ENCODE measurements around the gene CTSD.

CTSD gene

GRCh38 chr11:1777737-1778136 is 14.0 kb upstream of the CTSD start:
- no peak for TF ChIP-seq CTCF (IDR thresholded peaks at IDR 0.05; ENCODE audit: low read depth, low read length, missing control alignments)
- Histone ChIP-seq H3K36me3 (replicated peaks) (no peaks in the 10 kb centered on the region), H3K27ac (no peak overlapping the region), H3K4me3 (ENCODE audit: low read depth, low read length) (no peak overlapping the region), H3K27me3 (replicated peaks) (no peaks in the 10 kb centered on the region)
- no peak for DNase-seq
- in situ Hi-C loops (cut with HindIII; ENCODE audit: low pct_ligation_motif_present, low sequenced_read_pairs) = no loop called here

GRCh38 chr11:1776944-1777715 is 13.4 kb upstream of the CTSD start:
- Histone ChIP-seq H3K27ac (no peak overlapping the region), H3K36me3 (replicated peaks) (no peaks in the 10 kb centered on the region), H3K27me3 (replicated peaks) (no peaks in the 10 kb centered on the region), H3K4me3 (ENCODE audit: low read depth, low read length) (no peak overlapping the region)
- DNase-seq = no peak
- in situ Hi-C loops (cut with HindIII; ENCODE audit: low pct_ligation_motif_present, low sequenced_read_pairs) = no loop called here
- no peak for TF ChIP-seq CTCF (IDR thresholded peaks at IDR 0.05; ENCODE audit: low read depth, low read length, missing control alignments)

- no peak for TF ChIP-seq CTCF (IDR thresholded peaks at IDR 0.05; ENCODE audit: low read depth, low read length, missing control alignments)
- no peaks in the 10 kb centered on the region for H3K36me3 ChIP-seq (replicated peaks)
- in situ Hi-C loops (cut with HindIII; ENCODE audit: low pct_ligation_motif_present, low sequenced_read_pairs) = no loop called here
- no peak overlapping the region for H3K4me3 ChIP-seq (ENCODE audit: low read depth, low read length)
- DNase-seq = no peak
- no peaks in the 10 kb centered on the region for H3K27me3 ChIP-seq (replicated peaks)
- H3K27ac ChIP-seq = no peak overlapping the region
These were observed 12.7 kb upstream of the CTSD start for GRCh38 chr11:1776331-1776851.

- H3K27me3 ChIP-seq (replicated peaks) = no peaks in the 10 kb centered on the region
- in situ Hi-C loops (cut with HindIII; ENCODE audit: low pct_ligation_motif_present, low sequenced_read_pairs) = no loop called here
- H3K4me3 ChIP-seq (ENCODE audit: low read depth, low read length) = no peak overlapping the region
- DNase-seq = no peak
- no peak for TF ChIP-seq CTCF (IDR thresholded peaks at IDR 0.05; ENCODE audit: low read depth, low read length, missing control alignments)
- H3K27ac ChIP-seq = no peak overlapping the region
- H3K36me3 ChIP-seq (replicated peaks) = no peaks in the 10 kb centered on the region
These were observed 11.2 kb upstream of the CTSD start for GRCh38 chr11:1774886-1775285.

GRCh38 chr11:1773994-1774550 is 10.3 kb upstream of the CTSD start:
- no peak for TF ChIP-seq CTCF (IDR thresholded peaks at IDR 0.05; ENCODE audit: low read depth, low read length, missing control alignments)
- Histone ChIP-seq H3K27me3 (replicated peaks) (no peaks in the 10 kb centered on the region), H3K27ac (no peak overlapping the region), H3K36me3 (replicated peaks) (no peaks in the 10 kb centered on the region), H3K4me3 (ENCODE audit: low read depth, low read length) (no peak overlapping the region)
- no peak for DNase-seq
- in situ Hi-C loops (cut with HindIII; ENCODE audit: low pct_ligation_motif_present, low sequenced_read_pairs) = no loop called here
